A549 (cell line): ENCODE measurements around the gene KDM6A.

ENCODE experiments used
- BHLHE40 ChIP-seq: IDR thresholded peaks from 2 replicates; pipeline ENCODE4 v1.6.1; 2012; ENCODE audit warnings: low read depth, low read length, inconsistent platforms
- HDAC2 ChIP-seq: fragments of 200-600 bp; sonication (generic); IDR thresholded peaks from 2 replicates; pipeline ENCODE4 v1.6.1; 2016
- HOXB13 ChIP-seq: fragments of 250-450 bp; sonication (Bioruptor Pico); IDR thresholded peaks from 2 replicates; pipeline ENCODE4 v1.5.0; 2020; ENCODE audit warnings: low read depth, mild to moderate bottlenecking, moderate library complexity
- JUN ChIP-seq, 2 experiments: fragments of >200 bp; sonication (Bioruptor Twin); formaldehyde crosslinking; IDR thresholded peaks; 2 replicates in 1 of 2; 3 replicates in 1 of 2; pipeline ENCODE4 v1.6.1; 2016 to 2017
- MAFK ChIP-seq: fragments of 450-650 bp; IDR thresholded peaks from 2 replicates; pipeline ENCODE4 v1.6.1; 2014; ENCODE audit not compliant: partially characterized antibody
- MAZ ChIP-seq: fragments of 150-350 bp; IDR thresholded peaks from 2 replicates; pipeline ENCODE4 v1.6.1; 2014; ENCODE audit warnings: antibody characterized with exemption, low read depth, low read length, borderline replicate concordance
- MYC ChIP-seq: IDR thresholded peaks from 2 replicates; pipeline ENCODE4 v1.6.1; 2012; ENCODE audit warnings: mild to moderate bottlenecking, inconsistent platforms, low read length, improper control_type of control experiment, borderline replicate concordance
- POLR2A ChIP-seq: IDR thresholded peaks from 2 replicates; pipeline ENCODE4 v1.6.1; 2012; ENCODE audit warnings: mild to moderate bottlenecking, low read length
- RAD21 ChIP-seq, 2 experiments: fragments of >200 bp in 1 of 2; sonication (Bioruptor Twin) in 1 of 2; formaldehyde crosslinking in 1 of 2; IDR thresholded peaks in 1 of 2; conservative IDR thresholded peaks in 1 of 2; 2 replicates in 1 of 2; 3 replicates in 1 of 2; pipeline ENCODE4 v1.6.1; 2012 to 2018; ENCODE audit warnings: inconsistent platforms in 1 of 2
- RARB ChIP-seq: fragments of 250-450 bp; sonication (Bioruptor Pico); IDR thresholded peaks from 2 replicates; pipeline ENCODE4 v1.8.0; 2021; ENCODE audit warnings: mild to moderate bottlenecking, moderate library complexity
- SMC3 ChIP-seq: fragments of >200 bp; sonication (Bioruptor Twin); formaldehyde crosslinking; IDR thresholded peaks from 3 replicates; pipeline ENCODE4 v1.6.1; 2018; ENCODE audit warnings: inconsistent platforms
- TF ChIP-seq, protein P1 (sequence below): fragments of >200 bp; sonication (Bioruptor Twin); formaldehyde crosslinking; IDR thresholded peaks from 3 replicates; pipeline ENCODE4 v1.5.1; 2016
- TF ChIP-seq, protein P2 (sequence below): IDR thresholded peaks from 2 replicates; pipeline ENCODE4 v1.6.1; 2012
- TF ChIP-seq, protein P3 (sequence below): fragments of 450-650 bp; IDR thresholded peaks from 2 replicates; pipeline ENCODE4 v1.6.1; 2014; ENCODE audit warnings: antibody characterized with exemption

DNA sequence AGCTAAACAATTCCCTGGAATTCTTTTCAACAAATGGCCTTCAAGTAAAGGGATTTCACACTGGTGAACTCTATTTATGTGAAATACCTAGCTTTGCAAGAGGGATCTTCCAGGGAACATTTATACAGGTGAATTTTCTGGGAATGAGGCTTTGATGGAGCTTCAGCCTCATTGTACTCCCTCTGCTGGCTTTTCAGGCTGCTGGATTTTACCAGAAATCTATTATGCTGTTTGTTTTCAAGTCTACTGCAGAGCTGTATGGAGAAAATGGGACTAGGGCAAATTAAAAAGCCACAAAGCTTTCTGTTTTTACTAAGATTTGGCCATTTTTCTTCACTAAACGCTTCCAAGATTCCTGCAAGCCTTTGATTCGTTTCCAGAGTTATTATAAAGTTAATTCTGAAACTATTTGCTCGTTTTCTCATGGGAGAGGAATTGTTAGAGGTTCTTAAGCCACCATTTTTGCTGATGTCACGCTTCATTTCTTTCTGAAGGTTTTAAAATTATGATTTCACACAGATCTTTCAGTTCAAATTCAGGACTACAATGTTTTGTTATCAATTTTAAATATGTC lies 31.6 kb downstream of the KDM6A start:
- TF ChIP-seq, protein P1, sequence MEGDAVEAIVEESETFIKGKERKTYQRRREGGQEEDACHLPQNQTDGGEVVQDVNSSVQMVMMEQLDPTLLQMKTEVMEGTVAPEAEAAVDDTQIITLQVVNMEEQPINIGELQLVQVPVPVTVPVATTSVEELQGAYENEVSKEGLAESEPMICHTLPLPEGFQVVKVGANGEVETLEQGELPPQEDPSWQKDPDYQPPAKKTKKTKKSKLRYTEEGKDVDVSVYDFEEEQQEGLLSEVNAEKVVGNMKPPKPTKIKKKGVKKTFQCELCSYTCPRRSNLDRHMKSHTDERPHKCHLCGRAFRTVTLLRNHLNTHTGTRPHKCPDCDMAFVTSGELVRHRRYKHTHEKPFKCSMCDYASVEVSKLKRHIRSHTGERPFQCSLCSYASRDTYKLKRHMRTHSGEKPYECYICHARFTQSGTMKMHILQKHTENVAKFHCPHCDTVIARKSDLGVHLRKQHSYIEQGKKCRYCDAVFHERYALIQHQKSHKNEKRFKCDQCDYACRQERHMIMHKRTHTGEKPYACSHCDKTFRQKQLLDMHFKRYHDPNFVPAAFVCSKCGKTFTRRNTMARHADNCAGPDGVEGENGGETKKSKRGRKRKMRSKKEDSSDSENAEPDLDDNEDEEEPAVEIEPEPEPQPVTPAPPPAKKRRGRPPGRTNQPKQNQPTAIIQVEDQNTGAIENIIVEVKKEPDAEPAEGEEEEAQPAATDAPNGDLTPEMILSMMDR = no peak; the same call in 2 of the 3 replicates
- TF ChIP-seq HOXB13 (CRISPR knock-in tag) = no peak
- TF ChIP-seq MYC = no peak
- TF ChIP-seq POLR2A = no peak
- peak in 1 of 2 experiments; percentile 14; a peak in 1 of 5 replicates for TF ChIP-seq RAD21 (conservative IDR thresholded peaks at IDR 0.05 in 1 of 2, IDR thresholded peaks at IDR 0.05 in 1 of 2)
- TF ChIP-seq, protein P2, sequence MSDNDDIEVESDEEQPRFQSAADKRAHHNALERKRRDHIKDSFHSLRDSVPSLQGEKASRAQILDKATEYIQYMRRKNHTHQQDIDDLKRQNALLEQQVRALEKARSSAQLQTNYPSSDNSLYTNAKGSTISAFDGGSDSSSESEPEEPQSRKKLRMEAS = no peak
- TF ChIP-seq HDAC2 = no peak
- no peak for TF ChIP-seq JUN (IDR thresholded peaks at IDR 0.05)
- no peak for TF ChIP-seq RARB (CRISPR knock-in tag)
- TF ChIP-seq, protein P3, sequence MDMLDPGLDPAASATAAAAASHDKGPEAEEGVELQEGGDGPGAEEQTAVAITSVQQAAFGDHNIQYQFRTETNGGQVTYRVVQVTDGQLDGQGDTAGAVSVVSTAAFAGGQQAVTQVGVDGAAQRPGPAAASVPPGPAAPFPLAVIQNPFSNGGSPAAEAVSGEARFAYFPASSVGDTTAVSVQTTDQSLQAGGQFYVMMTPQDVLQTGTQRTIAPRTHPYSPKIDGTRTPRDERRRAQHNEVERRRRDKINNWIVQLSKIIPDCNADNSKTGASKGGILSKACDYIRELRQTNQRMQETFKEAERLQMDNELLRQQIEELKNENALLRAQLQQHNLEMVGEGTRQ = no peak
- no peak for TF ChIP-seq BHLHE40
- no peak for TF ChIP-seq MAFK
- TF ChIP-seq MAZ = no peak
- TF ChIP-seq SMC3 = peak; percentile 10; the same call in 1 of the 3 replicates
